Lower leg skin (tissue), 4 donors: ENCODE results near the gene TPH2. TPM values are rescaled to one million over a fixed set of nuclear protein-coding genes. Genes with fewer than 3 reads are reported as not detected.

Source experiments
- DNase-seq, 2 donors: peaks; one replicate each; pipeline ENCODE4 v3.0.0-alpha.2; 2019; ENCODE audit warnings: low spot score in 2 of 2
- H3K4me3 ChIP-seq: fragments of 200-600 bp; sonication (generic); 2 replicates; pipeline ENCODE4 v1.5.1; 2017; ENCODE audit warnings: mild to moderate bottlenecking, low read depth; ENCODE audit not compliant: poor library complexity, severe bottlenecking
- POLR2A ChIP-seq, 2 donors: fragments of 450-650 bp; IDR thresholded peaks; one replicate each; pipeline ENCODE4 v1.6.1; 2016 to 2017; ENCODE audit warnings: antibody characterized with exemption in 2 of 2, mild to moderate bottlenecking in 1 of 2, moderate library complexity in 1 of 2
- WGBS, 2 donors: methylation state at CpG; one replicate each; pipeline ENCODE4 v1.1.5; 2018; 5-methylcytosine and 5-hydroxymethylcytosine counted together
- intact Hi-C: fragments of 100-400 bp; cut with DNase I; formaldehyde crosslinking; loops from one replicate; pipeline ENCODE4 v1.15.0; 2023; ENCODE audit warnings: low total_unique reads
- total RNA-seq, 4 donors: library from RNA; depleted of rRNA; stranded (reverse); fragments of >200 nt; gene quantifications; one replicate each; pipeline ENCODE4 v1.1.0, GENCODE V29; 2016
- TF ChIP-seq, protein P1 (sequence below), 3 donors: fragments of 450-650 bp; IDR thresholded peaks; one replicate each; pipeline ENCODE4 v1.5.1; 2016; ENCODE audit warnings: antibody characterized with exemption in 3 of 3, mild to moderate bottlenecking in 3 of 3, moderate library complexity in 2 of 3

Gene TPH2
- total RNA-seq, 4 donors from 2014 or later, result not detected

DNA sequence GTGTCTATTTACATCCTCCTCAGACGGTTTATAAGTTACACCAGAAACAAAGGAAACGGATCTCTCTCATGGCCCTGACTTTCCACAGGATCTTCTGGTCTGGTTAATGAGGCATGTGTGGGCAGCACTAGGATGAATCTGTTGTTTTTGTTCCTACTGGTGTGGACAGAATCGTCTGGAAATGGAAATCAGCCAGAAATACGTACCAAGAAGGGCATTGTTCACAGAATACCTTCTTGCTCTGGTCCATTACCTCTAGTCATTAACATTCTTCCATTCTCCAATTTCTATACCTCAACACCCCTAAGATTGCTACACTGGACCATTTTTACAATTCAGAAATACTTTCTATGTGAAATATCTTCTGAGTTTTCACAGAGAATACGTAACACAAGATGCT, 86.0 kb downstream of the TPH2 start:
- TF ChIP-seq, protein P1, sequence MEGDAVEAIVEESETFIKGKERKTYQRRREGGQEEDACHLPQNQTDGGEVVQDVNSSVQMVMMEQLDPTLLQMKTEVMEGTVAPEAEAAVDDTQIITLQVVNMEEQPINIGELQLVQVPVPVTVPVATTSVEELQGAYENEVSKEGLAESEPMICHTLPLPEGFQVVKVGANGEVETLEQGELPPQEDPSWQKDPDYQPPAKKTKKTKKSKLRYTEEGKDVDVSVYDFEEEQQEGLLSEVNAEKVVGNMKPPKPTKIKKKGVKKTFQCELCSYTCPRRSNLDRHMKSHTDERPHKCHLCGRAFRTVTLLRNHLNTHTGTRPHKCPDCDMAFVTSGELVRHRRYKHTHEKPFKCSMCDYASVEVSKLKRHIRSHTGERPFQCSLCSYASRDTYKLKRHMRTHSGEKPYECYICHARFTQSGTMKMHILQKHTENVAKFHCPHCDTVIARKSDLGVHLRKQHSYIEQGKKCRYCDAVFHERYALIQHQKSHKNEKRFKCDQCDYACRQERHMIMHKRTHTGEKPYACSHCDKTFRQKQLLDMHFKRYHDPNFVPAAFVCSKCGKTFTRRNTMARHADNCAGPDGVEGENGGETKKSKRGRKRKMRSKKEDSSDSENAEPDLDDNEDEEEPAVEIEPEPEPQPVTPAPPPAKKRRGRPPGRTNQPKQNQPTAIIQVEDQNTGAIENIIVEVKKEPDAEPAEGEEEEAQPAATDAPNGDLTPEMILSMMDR (IDR thresholded peaks at IDR 0.05), result no peak
- no peak for TF ChIP-seq POLR2A (IDR thresholded peaks at IDR 0.05)
- 58 to 69% methylated on average over 5 of the region's 5 CpGs for WGBS, 2 donors
- intact Hi-C loops, result no loop called here
- DNase-seq, result no peak
- no peak overlapping the region for H3K4me3 ChIP-seq

DNA sequence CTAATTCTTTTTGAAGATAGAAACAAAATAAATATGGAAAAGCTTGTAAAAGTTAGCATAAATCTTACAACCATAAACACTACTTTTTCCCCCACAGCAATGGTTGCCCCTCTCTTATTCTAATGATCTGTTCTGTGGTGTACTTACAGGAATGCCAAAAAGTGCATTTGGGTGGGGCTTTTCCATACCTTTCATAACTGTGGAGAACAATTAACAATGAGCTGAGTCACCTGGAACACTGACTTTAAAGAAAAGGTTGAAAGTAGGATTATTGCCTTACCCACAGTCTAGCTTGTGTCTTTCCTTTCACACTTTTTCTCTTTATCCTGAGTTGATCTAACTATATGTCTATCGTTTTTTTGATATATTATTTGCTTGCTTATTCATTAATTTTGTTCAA, 86.9 kb downstream of the TPH2 start:
- intact Hi-C loops, result no loop called here
- 36 to 43% methylated on average over 1 of the region's 1 CpG for WGBS, 2 donors
- no peak overlapping the region for H3K4me3 ChIP-seq
- no peak for DNase-seq
- TF ChIP-seq POLR2A (IDR thresholded peaks at IDR 0.05), result no peak

DNA sequence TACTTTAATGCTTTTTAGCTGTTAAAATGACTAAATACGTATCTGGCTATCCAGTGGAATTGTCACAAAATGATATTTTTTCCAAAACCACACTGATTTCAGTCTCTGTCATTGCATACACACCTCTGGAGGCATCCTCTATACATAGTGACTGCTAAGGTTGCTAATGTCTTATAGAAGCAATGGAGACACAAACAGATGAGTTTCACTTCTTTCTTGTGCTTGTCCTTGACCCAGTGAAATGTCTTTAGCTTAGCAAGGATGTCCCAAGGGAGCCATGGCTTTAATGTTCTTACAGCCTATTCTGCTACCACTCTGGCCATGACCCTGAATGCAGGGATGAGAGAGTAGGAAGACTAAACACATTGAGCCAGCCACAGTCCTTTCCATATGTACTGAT, 90.3 kb downstream of the TPH2 start:
- TF ChIP-seq, protein P1 (IDR thresholded peaks at IDR 0.05), result no peak
- no peak for TF ChIP-seq POLR2A (IDR thresholded peaks at IDR 0.05)
- WGBS, 2 donors, result 86 to 92% methylated on average over 1 of the region's 1 CpG
- DNase-seq, result no peak
- no peak overlapping the region for H3K4me3 ChIP-seq
- intact Hi-C loops, result no loop called here

DNA sequence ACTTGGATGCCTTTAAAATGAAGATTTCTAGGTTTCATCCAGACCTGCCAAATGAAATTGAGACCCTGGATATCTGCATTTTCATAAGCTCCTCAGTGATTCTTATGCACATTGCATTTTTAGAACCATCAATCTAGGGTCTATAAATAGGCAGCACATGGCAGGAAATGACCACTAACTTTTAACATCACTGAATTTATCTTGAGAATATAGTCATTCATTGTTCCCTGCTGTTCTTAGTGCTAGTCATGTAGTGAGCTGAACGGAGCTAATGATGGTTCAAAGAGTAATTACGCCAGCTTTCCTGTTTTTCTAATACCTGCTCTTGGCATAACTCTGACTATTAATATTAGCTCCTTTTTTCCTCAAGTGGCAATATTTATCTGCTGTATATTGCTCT, 91.6 kb downstream of the TPH2 start:
- intact Hi-C loops, result no loop called here
- H3K4me3 ChIP-seq, result no peak overlapping the region
- DNase-seq, result no peak
- TF ChIP-seq POLR2A (IDR thresholded peaks at IDR 0.05), result no peak
- TF ChIP-seq, protein P1 (IDR thresholded peaks at IDR 0.05), result no peak
- 59 to 64% methylated on average over 2 of the region's 2 CpGs for WGBS, 2 donors

DNA sequence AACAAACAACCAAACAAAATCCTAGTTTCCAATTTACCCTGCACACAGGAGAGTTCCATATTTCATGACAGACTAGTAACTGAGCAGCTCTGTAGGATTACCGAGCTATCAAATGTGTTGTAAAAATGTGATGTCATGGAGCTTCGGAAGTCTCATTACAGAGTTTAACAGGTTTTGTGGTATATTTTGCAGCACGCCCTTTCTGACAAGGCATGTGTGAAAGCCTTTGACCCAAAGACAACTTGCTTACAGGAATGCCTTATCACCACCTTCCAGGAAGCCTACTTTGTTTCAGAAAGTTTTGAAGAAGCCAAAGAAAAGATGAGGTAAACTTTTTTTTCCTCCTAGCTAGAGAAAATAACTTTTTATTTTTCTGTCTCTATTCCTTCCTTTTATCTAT, 92.4 kb downstream of the TPH2 start:
- TF ChIP-seq, protein P1 (IDR thresholded peaks at IDR 0.05), result no peak
- no peak for TF ChIP-seq POLR2A (IDR thresholded peaks at IDR 0.05)
- no peak overlapping the region for H3K4me3 ChIP-seq
- intact Hi-C loops, result no loop called here
- DNase-seq, result no peak
- 75 to 77% methylated on average over 3 of the region's 3 CpGs for WGBS, 2 donors

DNA sequence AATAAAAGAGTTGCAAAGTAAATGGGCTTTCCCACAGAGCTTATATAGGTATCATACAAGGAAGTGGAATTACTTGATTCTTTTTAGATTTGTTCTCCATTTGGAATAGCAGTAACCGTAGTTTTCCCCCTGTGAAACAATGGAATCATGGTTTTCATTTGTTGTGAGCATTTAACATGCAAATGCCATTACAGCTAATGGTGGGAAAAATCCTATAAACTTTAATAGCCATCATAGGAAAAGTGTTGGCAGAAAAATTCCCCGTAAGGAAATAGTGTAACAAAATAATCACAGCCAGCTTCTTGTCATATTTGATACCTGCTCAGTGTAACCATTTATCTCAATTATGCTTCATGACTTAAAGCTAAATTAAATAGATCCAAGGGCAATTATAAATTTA, 95.3 kb downstream of the TPH2 start:
- no peak for TF ChIP-seq POLR2A (IDR thresholded peaks at IDR 0.05)
- TF ChIP-seq, protein P1 (IDR thresholded peaks at IDR 0.05), result no peak
- DNase-seq, result no peak
- intact Hi-C loops, result no loop called here
- H3K4me3 ChIP-seq, result no peak overlapping the region
- 53 to 57% methylated on average over 2 of the region's 2 CpGs for WGBS, 2 donors
